HCT116 (cell line): ENCODE data around the gene IL3RA. TPM values are rescaled to one million over a fixed set of nuclear protein-coding genes. Genes with fewer than 3 reads are reported as not detected.

Experiments
- ATAC-seq: fragments of 200-7000 bp; cut with Tn5 transposase; 2 replicates; pipeline ENCODE4 v1.9.1; 2020; ENCODE audit warnings: mild to moderate bottlenecking, moderate library complexity
- BruUV-seq: library from RNA; stranded (reverse); fragments of 400-500 nt; replicated peaks from 2 replicates; lab custom pipeline; 2021; lab: Mats Ljungman, UMichigan
- CTCF ChIA-PET: fragments of 300-600 bp; sonication (Branson Sonifier 250); formaldehyde crosslinking; loops from one replicate; lab custom pipeline; 2021; ENCODE audit warnings: antibody characterized with exemption; lab: Charles Lee
- POLR2A ChIA-PET: fragments of 300-600, 350-600 bp; sonication (Branson Sonifier 250); formaldehyde crosslinking; loops from one replicate; lab custom pipeline; 2021; ENCODE audit warnings: antibody characterized with exemption; lab: Charles Lee
- RAD21 ChIA-PET, 2 experiments: fragments of 300-600 bp; sonication (Branson Sonifier 250); formaldehyde crosslinking; loops; one replicate each; lab custom pipeline; 2023; ENCODE audit warnings: low total read pairs in 2 of 2; ENCODE audit not compliant: uncharacterized antibody in 2 of 2, unreplicated experiment in 2 of 2, low non-redundant PET in 1 of 2; lab: Charles Lee
- DNase-seq: peaks from one replicate; pipeline ENCODE4 v3.0.0-alpha.2; 2010; ENCODE audit warnings: low read depth, low spot score
- H2AFZ ChIP-seq: fragments of 200-600 bp; shearing (Covaris generic), sonication (generic); 2 replicates; pipeline ENCODE4 v1.6.1; 2017; ENCODE audit warnings: low read depth, mixed run types, mixed read lengths, antibody characterized with exemption, low read length; ENCODE audit not compliant: poor library complexity, severe bottlenecking
- H3K27ac ChIP-seq: 2 replicates; pipeline ENCODE4 v1.5.1; 2012; ENCODE audit warnings: low read depth, low read length
- H3K27me3 ChIP-seq: fragments of 200-600 bp; sonication (generic); 2 replicates; pipeline ENCODE4 v1.6.1; 2016; ENCODE audit warnings: mixed run types, low read length, mixed read lengths; ENCODE audit not compliant: insufficient read depth
- H3K36me3 ChIP-seq, 2 experiments: fragments of 200-500 bp in 1 of 2; fragments of 200-600 bp in 1 of 2; sonication (Bioruptor generic) in 1 of 2; sonication (generic) in 1 of 2; 2 replicates each; pipeline versions ENCODE4 v1.5.1 to v1.6.1; 2014 to 2016; ENCODE audit warnings: low read length in 2 of 2, inconsistent platforms in 1 of 2, mixed read lengths in 1 of 2, mixed run types in 1 of 2; ENCODE audit not compliant: insufficient read depth in 2 of 2, control insufficient read depth in 1 of 2
- H3K4me1 ChIP-seq, 2 experiments: fragments of 200-600 bp in 1 of 2; sonication (generic) in 1 of 2; 2 replicates each; pipeline versions ENCODE4 v1.5.1 to v1.6.1; 2012 to 2017; ENCODE audit warnings: low read length in 2 of 2, inconsistent platforms in 1 of 2, mild to moderate bottlenecking in 1 of 2, mixed read lengths in 1 of 2, mixed run types in 1 of 2, moderate library complexity in 1 of 2; ENCODE audit not compliant: insufficient read depth in 2 of 2, control insufficient read depth in 1 of 2
- H3K4me2 ChIP-seq: fragments of 200-600 bp; sonication (generic); 2 replicates; pipeline ENCODE4 v1.6.1; 2017; ENCODE audit warnings: mixed run types, low read length, mixed read lengths
- H3K4me3 ChIP-seq, 2 experiments: fragments of 200-600 bp in 1 of 2; sonication (generic) in 1 of 2; replicated peaks in 1 of 2; 2 replicates each; pipeline ENCODE4 v1.5.1; 2011 to 2016; ENCODE audit warnings: low read length in 2 of 2, control low read depth in 1 of 2, low read depth in 1 of 2, mild to moderate bottlenecking in 1 of 2, mixed read lengths in 1 of 2, mixed run types in 1 of 2
- H3K79me2 ChIP-seq: fragments of 200-600 bp; sonication (generic); 2 replicates; pipeline ENCODE4 v1.6.1; 2017; ENCODE audit warnings: mild to moderate bottlenecking, mixed run types, low read length, moderate library complexity, mixed read lengths; ENCODE audit not compliant: insufficient read depth
- H3K9ac ChIP-seq: fragments of 200-600 bp; sonication (generic); 2 replicates; pipeline ENCODE4 v1.6.1; 2016; ENCODE audit warnings: low read length, mixed read lengths
- H3K9me2 ChIP-seq: fragments of 200-600 bp; sonication (generic), shearing (Covaris generic); 2 replicates; pipeline ENCODE4 v1.6.1; 2017; ENCODE audit warnings: mixed run types, mild to moderate bottlenecking, moderate library complexity; ENCODE audit not compliant: insufficient read depth
- H3K9me3 ChIP-seq, 2 experiments: fragments of 200-500 bp in 1 of 2; fragments of 200-600 bp in 1 of 2; sonication (Bioruptor generic) in 1 of 2; sonication (generic) in 1 of 2; 2 replicates each; pipeline ENCODE4 v1.6.1; 2014 to 2017; ENCODE audit warnings: low read length in 2 of 2, mixed read lengths in 2 of 2, inconsistent platforms in 1 of 2, low read depth in 1 of 2, mild to moderate bottlenecking in 1 of 2, mixed run types in 1 of 2, moderate library complexity in 1 of 2; ENCODE audit not compliant: control insufficient read depth in 1 of 2, insufficient read depth in 1 of 2
- H4K20me1 ChIP-seq: fragments of 200-600 bp; sonication (generic), shearing (Covaris generic); 2 replicates; pipeline ENCODE4 v1.6.1; 2017; ENCODE audit warnings: mixed run types, mild to moderate bottlenecking, moderate library complexity; ENCODE audit not compliant: insufficient read depth
- EZH2 ChIP-seq: fragments of 200-600 bp; sonication (generic); IDR thresholded peaks from 2 replicates; pipeline ENCODE4 v1.6.1; 2017; ENCODE audit warnings: antibody characterized with exemption, mixed run types
- EZH2phosphoT487 ChIP-seq: fragments of 200-600 bp; IDR thresholded peaks from 2 replicates; pipeline ENCODE4 v1.6.1; 2018; ENCODE audit warnings: antibody characterized with exemption, borderline replicate concordance
- POLR2AphosphoS5 ChIP-seq: IDR thresholded peaks from 2 replicates; pipeline ENCODE4 v1.6.1; 2011; ENCODE audit warnings: mild to moderate bottlenecking, low read depth, low read length, moderate library complexity
- SIN3A ChIP-seq: IDR thresholded peaks from 2 replicates; pipeline ENCODE4 v1.6.1; 2012; ENCODE audit warnings: low read depth
- SRF ChIP-seq: IDR thresholded peaks from 2 replicates; pipeline ENCODE4 v1.6.1; 2012; ENCODE audit warnings: low read depth
- YY1 ChIP-seq: IDR thresholded peaks from 2 replicates; pipeline ENCODE4 v1.6.1; 2011; ENCODE audit warnings: low read length, low read depth, moderate library complexity, mild to moderate bottlenecking; ENCODE audit not compliant: insufficient replicate concordance; ENCODE audit errors: extremely low read depth
- intact Hi-C: fragments of 100-400 bp; cut with micrococcal nuclease; formaldehyde crosslinking; loops from 2 replicates; pipeline ENCODE4 v1.10.0; 2022
- total RNA-seq: library from RNA; stranded (reverse); gene quantifications from one replicate; pipeline ENCODE4 v1.2.1, GENCODE V29; 2021; ENCODE audit not compliant: unreplicated experiment
- TF ChIP-seq, protein P1 (sequence below): IDR thresholded peaks from 2 replicates; pipeline ENCODE4 v1.6.1; 2012; ENCODE audit warnings: low read depth
- TF ChIP-seq, protein P2 (sequence below), 3 experiments: fragments of 200-600 bp in 1 of 3; sonication (generic) in 1 of 3; IDR thresholded peaks in 2 of 3; conservative IDR thresholded peaks in 1 of 3; 2 replicates each; pipeline ENCODE4 v1.5.1; 2012 to 2017; ENCODE audit warnings: low read depth in 2 of 3, low read length in 2 of 3, antibody characterized with exemption in 1 of 3, borderline replicate concordance in 1 of 3, control low read depth in 1 of 3, mild to moderate bottlenecking in 1 of 3, mixed read lengths in 1 of 3, mixed run types in 1 of 3, moderate library complexity in 1 of 3; ENCODE audit not compliant: insufficient read depth in 1 of 3
- TF ChIP-seq, protein P3 (sequence below): IDR thresholded peaks from 2 replicates; pipeline ENCODE4 v1.6.1; 2012

IL3RA gene
- total RNA-seq, 1 experiment from 2014 or later, result not detected

DNA sequence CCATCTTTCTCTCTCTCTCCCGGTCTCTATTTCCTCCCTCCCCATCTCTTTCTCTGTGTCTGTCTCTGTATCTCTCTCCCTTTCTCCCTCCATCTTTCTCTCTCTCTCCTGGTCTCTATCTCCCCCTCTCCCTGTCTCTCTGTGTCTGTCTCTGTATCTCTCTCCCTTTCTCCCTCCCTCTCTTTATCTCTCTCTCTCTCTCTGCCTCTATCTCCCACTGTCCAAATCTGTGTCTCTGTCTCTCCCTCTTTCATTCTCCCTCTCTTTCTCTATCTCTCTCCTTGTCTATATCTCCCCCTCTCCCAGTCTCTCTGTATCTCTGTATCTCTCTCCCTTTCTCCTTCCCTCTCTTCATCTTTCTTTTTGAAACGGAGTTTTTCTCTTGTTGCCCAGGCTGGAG lies 23.6 kb downstream of the IL3RA start:
- no peak overlapping the region for H3K27ac ChIP-seq
- CTCF ChIA-PET, result no interaction called here
- TF ChIP-seq SRF (no peak), YY1 (no peak), EZH2phosphoT487 (no peak), EZH2 (no peak), SIN3A (no peak), POLR2AphosphoS5 (no peak)
- TF ChIP-seq, protein P1, sequence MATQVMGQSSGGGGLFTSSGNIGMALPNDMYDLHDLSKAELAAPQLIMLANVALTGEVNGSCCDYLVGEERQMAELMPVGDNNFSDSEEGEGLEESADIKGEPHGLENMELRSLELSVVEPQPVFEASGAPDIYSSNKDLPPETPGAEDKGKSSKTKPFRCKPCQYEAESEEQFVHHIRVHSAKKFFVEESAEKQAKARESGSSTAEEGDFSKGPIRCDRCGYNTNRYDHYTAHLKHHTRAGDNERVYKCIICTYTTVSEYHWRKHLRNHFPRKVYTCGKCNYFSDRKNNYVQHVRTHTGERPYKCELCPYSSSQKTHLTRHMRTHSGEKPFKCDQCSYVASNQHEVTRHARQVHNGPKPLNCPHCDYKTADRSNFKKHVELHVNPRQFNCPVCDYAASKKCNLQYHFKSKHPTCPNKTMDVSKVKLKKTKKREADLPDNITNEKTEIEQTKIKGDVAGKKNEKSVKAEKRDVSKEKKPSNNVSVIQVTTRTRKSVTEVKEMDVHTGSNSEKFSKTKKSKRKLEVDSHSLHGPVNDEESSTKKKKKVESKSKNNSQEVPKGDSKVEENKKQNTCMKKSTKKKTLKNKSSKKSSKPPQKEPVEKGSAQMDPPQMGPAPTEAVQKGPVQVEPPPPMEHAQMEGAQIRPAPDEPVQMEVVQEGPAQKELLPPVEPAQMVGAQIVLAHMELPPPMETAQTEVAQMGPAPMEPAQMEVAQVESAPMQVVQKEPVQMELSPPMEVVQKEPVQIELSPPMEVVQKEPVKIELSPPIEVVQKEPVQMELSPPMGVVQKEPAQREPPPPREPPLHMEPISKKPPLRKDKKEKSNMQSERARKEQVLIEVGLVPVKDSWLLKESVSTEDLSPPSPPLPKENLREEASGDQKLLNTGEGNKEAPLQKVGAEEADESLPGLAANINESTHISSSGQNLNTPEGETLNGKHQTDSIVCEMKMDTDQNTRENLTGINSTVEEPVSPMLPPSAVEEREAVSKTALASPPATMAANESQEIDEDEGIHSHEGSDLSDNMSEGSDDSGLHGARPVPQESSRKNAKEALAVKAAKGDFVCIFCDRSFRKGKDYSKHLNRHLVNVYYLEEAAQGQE, result no peak
- TF ChIP-seq, protein P2, sequence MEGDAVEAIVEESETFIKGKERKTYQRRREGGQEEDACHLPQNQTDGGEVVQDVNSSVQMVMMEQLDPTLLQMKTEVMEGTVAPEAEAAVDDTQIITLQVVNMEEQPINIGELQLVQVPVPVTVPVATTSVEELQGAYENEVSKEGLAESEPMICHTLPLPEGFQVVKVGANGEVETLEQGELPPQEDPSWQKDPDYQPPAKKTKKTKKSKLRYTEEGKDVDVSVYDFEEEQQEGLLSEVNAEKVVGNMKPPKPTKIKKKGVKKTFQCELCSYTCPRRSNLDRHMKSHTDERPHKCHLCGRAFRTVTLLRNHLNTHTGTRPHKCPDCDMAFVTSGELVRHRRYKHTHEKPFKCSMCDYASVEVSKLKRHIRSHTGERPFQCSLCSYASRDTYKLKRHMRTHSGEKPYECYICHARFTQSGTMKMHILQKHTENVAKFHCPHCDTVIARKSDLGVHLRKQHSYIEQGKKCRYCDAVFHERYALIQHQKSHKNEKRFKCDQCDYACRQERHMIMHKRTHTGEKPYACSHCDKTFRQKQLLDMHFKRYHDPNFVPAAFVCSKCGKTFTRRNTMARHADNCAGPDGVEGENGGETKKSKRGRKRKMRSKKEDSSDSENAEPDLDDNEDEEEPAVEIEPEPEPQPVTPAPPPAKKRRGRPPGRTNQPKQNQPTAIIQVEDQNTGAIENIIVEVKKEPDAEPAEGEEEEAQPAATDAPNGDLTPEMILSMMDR (IDR thresholded peaks at IDR 0.05 in 2 of 3, conservative IDR thresholded peaks at IDR 0.05 in 1 of 3; ENCODE audit: borderline replicate concordance in 1 of 3, insufficient read depth in 1 of 3, low read depth in 2 of 3, low read length in 2 of 3), result no peak
- TF ChIP-seq, protein P3, sequence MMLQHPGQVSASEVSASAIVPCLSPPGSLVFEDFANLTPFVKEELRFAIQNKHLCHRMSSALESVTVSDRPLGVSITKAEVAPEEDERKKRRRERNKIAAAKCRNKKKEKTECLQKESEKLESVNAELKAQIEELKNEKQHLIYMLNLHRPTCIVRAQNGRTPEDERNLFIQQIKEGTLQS, result no peak
- TF ChIP-seq, all 23 proteins: peak for 0
- no peak overlapping the region for H2AFZ ChIP-seq
- H3K9ac ChIP-seq, result no peak overlapping the region
- no peaks in the 10 kb centered on the region for H3K9me3 ChIP-seq
- H3K4me3 ChIP-seq, result no peak overlapping the region
- H4K20me1 ChIP-seq, result no peaks in the 10 kb centered on the region
- no peaks in the 10 kb centered on the region for H3K27me3 ChIP-seq
- H3K4me2 ChIP-seq, result no peak overlapping the region
- no TSS peak for BruUV-seq
- ATAC-seq (no peak), DNase-seq (no peak)
- no peaks in the 10 kb centered on the region for H3K36me3 ChIP-seq
- intact Hi-C loops, result no loop called here
- H3K9me2 ChIP-seq, result no peaks in the 10 kb centered on the region
- ChIA-PET POLR2A (no interaction called here), RAD21 (no interaction called here)
- H3K79me2 ChIP-seq, result no peaks in the 10 kb centered on the region
- H3K4me1 ChIP-seq, result peaks cover 6 to 15% of the 10 kb centered on the region in 2 experiments; a peak in 2 of 4 replicates
